ENCODE results near the gene HNRNPLL.

Gene HNRNPLL

GRCh38 chr2:38524580-38524979, 78.1 kb downstream of the HNRNPLL start:
- DNase-seq: peak; percentile 13

GRCh38 chr2:38523728-38524437, 78.8 kb downstream of the HNRNPLL start:
- DNase-seq: no peak

GRCh38 chr2:38522754-38523349, 79.9 kb downstream of the HNRNPLL start:
- DNase-seq: peak; percentile 11

GRCh38 chr2:38521835-38522234, 80.9 kb downstream of the HNRNPLL start:
- DNase-seq: no peak

- DNase-seq: no peak
These were observed 85.4 kb downstream of the HNRNPLL start for GRCh38 chr2:38517284-38517683.

GRCh38 chr2:38516526-38516925, 86.2 kb downstream of the HNRNPLL start:
- DNase-seq: no peak

- DNase-seq: no peak
These were observed 86.6 kb downstream of the HNRNPLL start for GRCh38 chr2:38516122-38516521.

- no peak for DNase-seq
These were observed 87.3 kb downstream of the HNRNPLL start for GRCh38 chr2:38515155-38516074.

- no peak for DNase-seq
These were observed 88.0 kb downstream of the HNRNPLL start for GRCh38 chr2:38514603-38515154.

- DNase-seq: no peak
These were observed 90.5 kb downstream of the HNRNPLL start for GRCh38 chr2:38512211-38512610.
